ENCODE measurements around the gene PELI2. TPM values are rescaled to one million over a fixed set of nuclear protein-coding genes. Genes with fewer than 3 reads are reported as not detected.

PELI2 gene
- polyA plus RNA-seq, 4 donors, result 21.4 to 32.4 (median 27.4) TPM

GRCh38 chr14:56170028-56170427 lies 51.8 kb downstream of the PELI2 start:
- DNase-seq (ENCODE audit: low read depth in 4 of 4, low spot score in 2 of 4), result no peak

GRCh38 chr14:56170877-56171422 lies 52.7 kb downstream of the PELI2 start:
- no peak for DNase-seq (ENCODE audit: low read depth in 4 of 4, low spot score in 2 of 4)

GRCh38 chr14:56172074-56172473 lies 53.9 kb downstream of the PELI2 start:
- no peak for DNase-seq (ENCODE audit: low read depth in 4 of 4, low spot score in 2 of 4)

- no peak for DNase-seq (ENCODE audit: low read depth in 4 of 4, low spot score in 2 of 4)
Observed at GRCh38 chr14:56172571-56172971, 54.4 kb downstream of the PELI2 start.

GRCh38 chr14:56173365-56173922 lies 55.2 kb downstream of the PELI2 start:
- no peak for DNase-seq (ENCODE audit: low read depth in 4 of 4, low spot score in 2 of 4)

- DNase-seq (ENCODE audit: low read depth in 4 of 4, low spot score in 2 of 4), result no peak
Observed at GRCh38 chr14:56175773-56176172, 57.6 kb downstream of the PELI2 start.

GRCh38 chr14:56176530-56176929 lies 58.3 kb downstream of the PELI2 start:
- no peak for DNase-seq (ENCODE audit: low read depth in 4 of 4, low spot score in 2 of 4)

- DNase-seq (ENCODE audit: low read depth in 4 of 4, low spot score in 2 of 4), result no peak
Observed at GRCh38 chr14:56177036-56177435, 58.8 kb downstream of the PELI2 start.

GRCh38 chr14:56180754-56181542 lies 62.7 kb downstream of the PELI2 start:
- no peak for DNase-seq (ENCODE audit: low read depth in 4 of 4, low spot score in 2 of 4)

- DNase-seq (ENCODE audit: low read depth in 4 of 4, low spot score in 2 of 4), result no peak
Observed at GRCh38 chr14:56181681-56182085, 63.5 kb downstream of the PELI2 start.

GRCh38 chr14:56182410-56182809 lies 64.2 kb downstream of the PELI2 start:
- DNase-seq (ENCODE audit: low read depth in 4 of 4, low spot score in 2 of 4), result no peak

- no peak for DNase-seq (ENCODE audit: low read depth in 4 of 4, low spot score in 2 of 4)
Observed at GRCh38 chr14:56183631-56184157, 65.5 kb downstream of the PELI2 start.

GRCh38 chr14:56185992-56186391 lies 67.8 kb downstream of the PELI2 start:
- no peak for DNase-seq (ENCODE audit: low read depth in 4 of 4, low spot score in 2 of 4)

- DNase-seq (ENCODE audit: low read depth in 4 of 4, low spot score in 2 of 4), result no peak
Observed at GRCh38 chr14:56187736-56188135, 69.5 kb downstream of the PELI2 start.

GRCh38 chr14:56189307-56189706 lies 71.1 kb downstream of the PELI2 start:
- DNase-seq (ENCODE audit: low read depth in 4 of 4, low spot score in 2 of 4), result peak in 2 of 4 donors; percentile 13 to 29

- DNase-seq (ENCODE audit: low read depth in 4 of 4, low spot score in 2 of 4), result no peak
Observed at GRCh38 chr14:56193347-56193746, 75.1 kb downstream of the PELI2 start.

- DNase-seq (ENCODE audit: low read depth in 4 of 4, low spot score in 2 of 4), result no peak
Observed at GRCh38 chr14:56194042-56194441, 75.8 kb downstream of the PELI2 start.

GRCh38 chr14:56195223-56195622 lies 77.0 kb downstream of the PELI2 start:
- DNase-seq (ENCODE audit: low read depth in 4 of 4, low spot score in 2 of 4), result no peak

GRCh38 chr14:56195704-56196103 lies 77.5 kb downstream of the PELI2 start:
- no peak for DNase-seq (ENCODE audit: low read depth in 4 of 4, low spot score in 2 of 4)

GRCh38 chr14:56196274-56196673 lies 78.1 kb downstream of the PELI2 start:
- DNase-seq (ENCODE audit: low read depth in 4 of 4, low spot score in 2 of 4), result no peak

GRCh38 chr14:56197150-56197549 lies 78.9 kb downstream of the PELI2 start:
- no peak for DNase-seq (ENCODE audit: low read depth in 4 of 4, low spot score in 2 of 4)

GRCh38 chr14:56198438-56198837 lies 80.2 kb downstream of the PELI2 start:
- DNase-seq (ENCODE audit: low read depth in 4 of 4, low spot score in 2 of 4), result no peak
